ENCODE measurements around the gene CST7.

DNA sequence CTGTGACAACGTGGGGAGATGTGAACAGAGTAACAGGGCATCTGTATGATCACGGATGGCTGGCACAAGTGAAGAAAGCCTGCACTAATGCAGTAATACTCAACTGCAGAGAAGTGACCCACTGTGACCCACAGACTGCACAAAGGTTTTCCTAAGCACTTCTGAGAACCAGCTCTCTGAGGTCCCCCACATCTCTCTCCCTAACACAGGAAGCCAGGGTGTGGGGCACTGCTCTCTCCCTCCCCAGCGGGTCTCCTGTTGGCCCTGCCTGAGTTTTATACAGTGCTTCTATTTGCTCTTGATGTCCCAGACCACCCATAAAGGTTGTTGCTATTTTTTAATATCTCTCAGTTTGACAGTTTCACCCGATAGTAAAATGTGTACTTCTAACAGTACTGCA lies 32.2 kb downstream of the CST7 start:
- TF ChIP-seq, protein P1, sequence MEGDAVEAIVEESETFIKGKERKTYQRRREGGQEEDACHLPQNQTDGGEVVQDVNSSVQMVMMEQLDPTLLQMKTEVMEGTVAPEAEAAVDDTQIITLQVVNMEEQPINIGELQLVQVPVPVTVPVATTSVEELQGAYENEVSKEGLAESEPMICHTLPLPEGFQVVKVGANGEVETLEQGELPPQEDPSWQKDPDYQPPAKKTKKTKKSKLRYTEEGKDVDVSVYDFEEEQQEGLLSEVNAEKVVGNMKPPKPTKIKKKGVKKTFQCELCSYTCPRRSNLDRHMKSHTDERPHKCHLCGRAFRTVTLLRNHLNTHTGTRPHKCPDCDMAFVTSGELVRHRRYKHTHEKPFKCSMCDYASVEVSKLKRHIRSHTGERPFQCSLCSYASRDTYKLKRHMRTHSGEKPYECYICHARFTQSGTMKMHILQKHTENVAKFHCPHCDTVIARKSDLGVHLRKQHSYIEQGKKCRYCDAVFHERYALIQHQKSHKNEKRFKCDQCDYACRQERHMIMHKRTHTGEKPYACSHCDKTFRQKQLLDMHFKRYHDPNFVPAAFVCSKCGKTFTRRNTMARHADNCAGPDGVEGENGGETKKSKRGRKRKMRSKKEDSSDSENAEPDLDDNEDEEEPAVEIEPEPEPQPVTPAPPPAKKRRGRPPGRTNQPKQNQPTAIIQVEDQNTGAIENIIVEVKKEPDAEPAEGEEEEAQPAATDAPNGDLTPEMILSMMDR (IDR thresholded peaks at IDR 0.05) = no peak
- TF ChIP-seq JUND (IDR thresholded peaks at IDR 0.05) (no peak), FOXM1 (IDR thresholded peaks at IDR 0.05; ENCODE audit: low read depth) (no peak), GABPA (IDR thresholded peaks at IDR 0.05; ENCODE audit: low read depth) (no peak), NRF1 (IDR thresholded peaks at IDR 0.05; ENCODE audit: low read depth, low read length) (no peak), RXRA (IDR thresholded peaks at IDR 0.05; ENCODE audit: borderline replicate concordance, low read depth) (no peak), RFX5 (IDR thresholded peaks at IDR 0.05; ENCODE audit: low read length) (no peak), CHD2 (IDR thresholded peaks at IDR 0.05; ENCODE audit: low read length, partially characterized antibody) (no peak), TAF1 (IDR thresholded peaks at IDR 0.05; ENCODE audit: borderline replicate concordance, low read depth, low read length) (no peak), YY1 (IDR thresholded peaks at IDR 0.05; ENCODE audit: low read depth) (no peak), POLR2AphosphoS5 (IDR thresholded peaks at IDR 0.05; ENCODE audit: low read depth, low read length) (no peak)
- TF ChIP-seq, protein P2, sequence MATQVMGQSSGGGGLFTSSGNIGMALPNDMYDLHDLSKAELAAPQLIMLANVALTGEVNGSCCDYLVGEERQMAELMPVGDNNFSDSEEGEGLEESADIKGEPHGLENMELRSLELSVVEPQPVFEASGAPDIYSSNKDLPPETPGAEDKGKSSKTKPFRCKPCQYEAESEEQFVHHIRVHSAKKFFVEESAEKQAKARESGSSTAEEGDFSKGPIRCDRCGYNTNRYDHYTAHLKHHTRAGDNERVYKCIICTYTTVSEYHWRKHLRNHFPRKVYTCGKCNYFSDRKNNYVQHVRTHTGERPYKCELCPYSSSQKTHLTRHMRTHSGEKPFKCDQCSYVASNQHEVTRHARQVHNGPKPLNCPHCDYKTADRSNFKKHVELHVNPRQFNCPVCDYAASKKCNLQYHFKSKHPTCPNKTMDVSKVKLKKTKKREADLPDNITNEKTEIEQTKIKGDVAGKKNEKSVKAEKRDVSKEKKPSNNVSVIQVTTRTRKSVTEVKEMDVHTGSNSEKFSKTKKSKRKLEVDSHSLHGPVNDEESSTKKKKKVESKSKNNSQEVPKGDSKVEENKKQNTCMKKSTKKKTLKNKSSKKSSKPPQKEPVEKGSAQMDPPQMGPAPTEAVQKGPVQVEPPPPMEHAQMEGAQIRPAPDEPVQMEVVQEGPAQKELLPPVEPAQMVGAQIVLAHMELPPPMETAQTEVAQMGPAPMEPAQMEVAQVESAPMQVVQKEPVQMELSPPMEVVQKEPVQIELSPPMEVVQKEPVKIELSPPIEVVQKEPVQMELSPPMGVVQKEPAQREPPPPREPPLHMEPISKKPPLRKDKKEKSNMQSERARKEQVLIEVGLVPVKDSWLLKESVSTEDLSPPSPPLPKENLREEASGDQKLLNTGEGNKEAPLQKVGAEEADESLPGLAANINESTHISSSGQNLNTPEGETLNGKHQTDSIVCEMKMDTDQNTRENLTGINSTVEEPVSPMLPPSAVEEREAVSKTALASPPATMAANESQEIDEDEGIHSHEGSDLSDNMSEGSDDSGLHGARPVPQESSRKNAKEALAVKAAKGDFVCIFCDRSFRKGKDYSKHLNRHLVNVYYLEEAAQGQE (IDR thresholded peaks at IDR 0.05; ENCODE audit: low read depth, low read length) = no peak
- TF ChIP-seq, protein P3, sequence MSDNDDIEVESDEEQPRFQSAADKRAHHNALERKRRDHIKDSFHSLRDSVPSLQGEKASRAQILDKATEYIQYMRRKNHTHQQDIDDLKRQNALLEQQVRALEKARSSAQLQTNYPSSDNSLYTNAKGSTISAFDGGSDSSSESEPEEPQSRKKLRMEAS (IDR thresholded peaks at IDR 0.05; ENCODE audit: low read depth) = no peak

Measured in SK-N-SH (cell line).